ENCODE measurements around the gene DDX23. TPM values are rescaled to one million over a fixed set of nuclear protein-coding genes. Genes with fewer than 3 reads are reported as not detected.
"Not testable (repeated sequence)": the region's sequence is repeated elsewhere in the genome, so short reads cannot be mapped to it uniquely, and the experiment has no call there.

Gene DDX23
- total RNA-seq, 2 experiments from 2014 or later, result 115 to 125 TPM

- H3K27ac Mint-ChIP-seq; H3K36me3 Mint-ChIP-seq (ENCODE audit: low read depth); H3K4me3 Mint-ChIP-seq; intact Hi-C loops (cut with micrococcal nuclease); H3K9me3 Mint-ChIP-seq; DNase-seq: not testable (repeated sequence)
- H3K27me3 Mint-ChIP-seq (ENCODE audit: low read depth), result peaks cover 22% of the 10 kb centered on the region
- CTCF ChIA-PET, result interaction anchor here (1.0 to 1.8 kb wide), 4 partner anchors 8 to 128 kb away, joined by 3 to 5 read pairs (median 4); partner anchors contain the start of gene DDX23
- peaks cover 17% of the 10 kb centered on the region for H3K4me1 Mint-ChIP-seq (ENCODE audit: low read depth)
Measured at GRCh38 chr12:48860236-48860635, 8.3 kb upstream of the DDX23 start.

GRCh38 chr12:48859607-48860006, 7.6 kb upstream of the DDX23 start:
- Mint-ChIP-seq H3K4me1 (ENCODE audit: low read depth) (peaks cover 10% of the 10 kb centered on the region), H3K27ac (no peak overlapping the region), H3K27me3 (ENCODE audit: low read depth) (peaks cover 17% of the 10 kb centered on the region), H3K9me3 (no peaks in the 10 kb centered on the region), H3K36me3 (ENCODE audit: low read depth) (peaks cover 5% of the 10 kb centered on the region), H3K4me3 (no peak overlapping the region)
- no peak for DNase-seq
- intact Hi-C loops (cut with micrococcal nuclease), result no loop called here
- CTCF ChIA-PET, result interaction anchor here (1.3 to 1.8 kb wide), 2 partner anchors 13 to 30 kb away, joined by 3 to 4 read pairs; no protein-coding TSS in a partner anchor

GRCh38 chr12:48858043-48858442, 6.1 kb upstream of the DDX23 start:
- H3K36me3 Mint-ChIP-seq (ENCODE audit: low read depth), result peaks cover 5% of the 10 kb centered on the region
- peaks cover 4% of the 10 kb centered on the region for H3K27me3 Mint-ChIP-seq (ENCODE audit: low read depth)
- H3K4me1 Mint-ChIP-seq (ENCODE audit: low read depth), result peaks cover 4% of the 10 kb centered on the region
- CTCF ChIA-PET, result interaction anchor here (1.6 to 9.6 kb wide), 2 partner anchors 31 to 130 kb away, joined by 5 to 275 read pairs; no protein-coding TSS in a partner anchor
- DNase-seq, result no peak
- H3K27ac Mint-ChIP-seq, result no peak overlapping the region
- intact Hi-C loops (cut with micrococcal nuclease), result no loop called here
- H3K4me3 Mint-ChIP-seq, result no peak overlapping the region
- no peaks in the 10 kb centered on the region for H3K9me3 Mint-ChIP-seq

GRCh38 chr12:48857278-48857994, 5.5 kb upstream of the DDX23 start:
- Mint-ChIP-seq H3K9me3 (no peaks in the 10 kb centered on the region), H3K36me3 (ENCODE audit: low read depth) (peaks cover 3% of the 10 kb centered on the region), H3K27ac (no peak overlapping the region), H3K4me3 (no peak overlapping the region), H3K4me1 (ENCODE audit: low read depth) (peaks cover 8% of the 10 kb centered on the region), H3K27me3 (ENCODE audit: low read depth) (no peaks in the 10 kb centered on the region)
- intact Hi-C loops (cut with micrococcal nuclease), result no loop called here
- no peak for DNase-seq
- CTCF ChIA-PET, result interaction anchor here (1.6 to 9.6 kb wide), 4 partner anchors 8 to 131 kb away, joined by 5 to 275 read pairs (median 46); partner anchors contain the start of gene RND1

- Mint-ChIP-seq H3K27ac (no peak overlapping the region), H3K4me3 (no peak overlapping the region), H3K27me3 (ENCODE audit: low read depth) (no peaks in the 10 kb centered on the region), H3K9me3 (no peaks in the 10 kb centered on the region), H3K36me3 (ENCODE audit: low read depth) (peaks cover 8% of the 10 kb centered on the region), H3K4me1 (ENCODE audit: low read depth) (peaks cover 8% of the 10 kb centered on the region)
- intact Hi-C loops (cut with micrococcal nuclease), result no loop called here
- no peak for DNase-seq
- CTCF ChIA-PET, result interaction anchor here (0.6 to 9.6 kb wide), 4 partner anchors 9 to 141 kb away, joined by 3 to 275 read pairs (median 46); partner anchors contain the start of gene RND1
Measured at GRCh38 chr12:48856379-48856778, 4.4 kb upstream of the DDX23 start.

GRCh38 chr12:48854932-48855331, 3.0 kb upstream of the DDX23 start:
- Mint-ChIP-seq H3K4me1 (ENCODE audit: low read depth) (peaks cover 18% of the 10 kb centered on the region), H3K36me3 (ENCODE audit: low read depth) (peaks cover 19% of the 10 kb centered on the region)
- not testable (repeated sequence) for DNase-seq; H3K27me3 Mint-ChIP-seq (ENCODE audit: low read depth); H3K27ac Mint-ChIP-seq; H3K9me3 Mint-ChIP-seq; H3K4me3 Mint-ChIP-seq
- CTCF ChIA-PET, result interaction anchor here (0.7 to 9.6 kb wide), 4 partner anchors 11 to 1171 kb away, joined by 4 to 275 read pairs (median 46); partner anchors contain the start of gene RND1
- intact Hi-C loops (cut with micrococcal nuclease), result loop anchor here (5.0 kb wide), 2 partner anchors 202 to 332 kb away; partner anchors contain the start of gene TUBA1A

GRCh38 chr12:48854488-48854887, 2.5 kb upstream of the DDX23 start:
- DNase-seq, result no peak
- peaks cover 24% of the 10 kb centered on the region for H3K36me3 Mint-ChIP-seq (ENCODE audit: low read depth)
- CTCF ChIA-PET, result interaction anchor here (0.9 to 9.6 kb wide), 10 partner anchors 11 to 215 kb away, joined by 3 to 275 read pairs (median 10); partner anchors contain the start of genes ARF3, RHEBL1 and RND1
- H3K27ac Mint-ChIP-seq, result no peak overlapping the region
- no peak overlapping the region for H3K4me3 Mint-ChIP-seq
- H3K9me3 Mint-ChIP-seq, result no peaks in the 10 kb centered on the region
- H3K27me3 Mint-ChIP-seq (ENCODE audit: low read depth), result no peaks in the 10 kb centered on the region
- intact Hi-C loops (cut with micrococcal nuclease), result loop anchor here (5.0 kb wide), 2 partner anchors 203 to 333 kb away; partner anchors contain the start of gene TUBA1A
- peaks cover 21% of the 10 kb centered on the region for H3K4me1 Mint-ChIP-seq (ENCODE audit: low read depth)

GRCh38 chr12:48852734-48853688, 1.0 kb upstream of the DDX23 start:
- H3K4me3 Mint-ChIP-seq, result peak overlapping the region; percentile 94
- H3K4me1 Mint-ChIP-seq (ENCODE audit: low read depth), result peaks cover 26% of the 10 kb centered on the region
- intact Hi-C loops (cut with micrococcal nuclease), result loop anchor here (1.0 to 5.0 kb wide), 17 partner anchors 13 to 334 kb away; partner anchors contain the start of genes ARF3, CACNB3, CCNT1 and KANSL2
- no peaks in the 10 kb centered on the region for H3K27me3 Mint-ChIP-seq (ENCODE audit: low read depth)
- peak; percentile 98 for DNase-seq
- no peaks in the 10 kb centered on the region for H3K9me3 Mint-ChIP-seq
- H3K27ac Mint-ChIP-seq, result peak overlapping the region; percentile 98
- CTCF ChIA-PET, result interaction anchor here (0.6 to 9.6 kb wide), 44 partner anchors 13 to 245 kb away, joined by 3 to 275 read pairs (median 5); partner anchors contain the start of genes ARF3, CACNB3, FKBP11 and RHEBL1
- peaks cover 28% of the 10 kb centered on the region for H3K36me3 Mint-ChIP-seq (ENCODE audit: low read depth)

- peaks cover 34% of the 10 kb centered on the region for H3K36me3 Mint-ChIP-seq (ENCODE audit: low read depth)
- H3K4me1 Mint-ChIP-seq (ENCODE audit: low read depth); CTCF ChIA-PET; DNase-seq; H3K27ac Mint-ChIP-seq; H3K4me3 Mint-ChIP-seq; intact Hi-C loops (cut with micrococcal nuclease); H3K27me3 Mint-ChIP-seq (ENCODE audit: low read depth); H3K9me3 Mint-ChIP-seq: not testable (repeated sequence)
Measured at GRCh38 chr12:48842021-48842420, 9.9 kb downstream of the DDX23 start.

GRCh38 chr12:48838048-48838447, 13.9 kb downstream of the DDX23 start:
- Mint-ChIP-seq H3K36me3 (ENCODE audit: low read depth) (peaks cover 49% of the 10 kb centered on the region), H3K4me3 (no peak overlapping the region), H3K27ac (no peak overlapping the region), H3K9me3 (no peaks in the 10 kb centered on the region), H3K27me3 (ENCODE audit: low read depth) (no peaks in the 10 kb centered on the region), H3K4me1 (ENCODE audit: low read depth) (no peaks in the 10 kb centered on the region)
- intact Hi-C loops (cut with micrococcal nuclease), result no loop called here
- CTCF ChIA-PET, result interaction anchor here (1.6 kb wide), 1 partner anchor 23 kb away, joined by 4 read pairs; no protein-coding TSS in a partner anchor
- DNase-seq, result no peak

- intact Hi-C loops (cut with micrococcal nuclease), result no loop called here
- H3K27me3 Mint-ChIP-seq (ENCODE audit: low read depth), result no peaks in the 10 kb centered on the region
- no peaks in the 10 kb centered on the region for H3K9me3 Mint-ChIP-seq
- H3K4me1 Mint-ChIP-seq (ENCODE audit: low read depth), result no peaks in the 10 kb centered on the region
- peaks cover 49% of the 10 kb centered on the region for H3K36me3 Mint-ChIP-seq (ENCODE audit: low read depth)
- no peak overlapping the region for H3K27ac Mint-ChIP-seq
- CTCF ChIA-PET, result interaction anchor here (0.8 to 2.5 kb wide), 2 partner anchors 17 to 59 kb away, joined by 3 to 15 read pairs; no protein-coding TSS in a partner anchor
- no peak for DNase-seq
- no peak overlapping the region for H3K4me3 Mint-ChIP-seq
Measured at GRCh38 chr12:48832321-48833060, 19.5 kb downstream of the DDX23 start.
